Measurements from ENCODE around the gene TRRAP. TPM values are rescaled to one million over a fixed set of nuclear protein-coding genes. Genes with fewer than 3 reads are reported as not detected.

Gene TRRAP
- total RNA-seq, 4 donors from 2014 or later = 34.3 to 52.5 (median 39.5) TPM

DNA sequence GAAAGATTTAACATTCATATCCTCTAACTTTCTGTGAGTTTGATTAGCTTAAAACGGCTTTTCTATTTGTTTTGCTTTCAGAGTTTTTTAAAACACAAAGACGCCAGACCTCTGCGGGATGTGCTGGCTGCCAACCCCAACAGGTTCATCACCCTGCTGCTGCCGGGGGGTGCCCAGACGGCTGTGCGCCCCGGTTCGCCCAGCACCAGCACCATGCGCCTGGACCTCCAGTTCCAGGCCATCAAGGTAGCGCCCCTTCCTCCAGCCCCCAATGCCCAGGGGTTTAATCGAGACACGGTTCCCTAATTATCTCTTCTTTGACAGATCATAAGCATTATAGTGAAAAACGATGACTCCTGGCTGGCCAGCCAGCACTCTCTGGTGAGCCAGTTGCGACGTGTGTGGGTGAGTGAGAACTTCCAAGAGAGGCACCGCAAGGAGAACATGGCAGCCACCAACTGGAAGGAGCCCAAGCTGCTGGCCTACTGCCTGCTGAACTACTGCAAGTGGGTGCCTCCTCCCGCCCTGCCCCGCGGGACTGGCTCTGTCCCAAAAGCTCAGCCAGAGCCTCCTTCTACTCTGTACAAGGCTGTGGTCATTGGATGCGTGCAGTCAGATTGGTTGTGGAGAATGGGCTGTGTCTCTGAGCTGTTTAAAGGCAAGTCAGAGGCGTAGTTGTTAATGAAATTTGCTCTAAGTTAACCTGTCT lies 71.2 kb downstream of the TRRAP start:
- WGBS, 2 donors = 91 to 98% methylated on average over 21 of the region's 21 CpGs
- Histone ChIP-seq H3K27ac (no peak overlapping the region), H3K4me1 (no peaks in the 10 kb centered on the region), H3K27me3 (no peaks in the 10 kb centered on the region), H3K9me3 (no peaks in the 10 kb centered on the region), H3K36me3 (peaks cover 0 to 98% (median 37%) of the 10 kb centered on the region in 3 donors), H3K4me3 (no peak overlapping the region)
- no peak for DNase-seq (ENCODE audit: low spot score in 2 of 2)
- TF ChIP-seq, protein P1, sequence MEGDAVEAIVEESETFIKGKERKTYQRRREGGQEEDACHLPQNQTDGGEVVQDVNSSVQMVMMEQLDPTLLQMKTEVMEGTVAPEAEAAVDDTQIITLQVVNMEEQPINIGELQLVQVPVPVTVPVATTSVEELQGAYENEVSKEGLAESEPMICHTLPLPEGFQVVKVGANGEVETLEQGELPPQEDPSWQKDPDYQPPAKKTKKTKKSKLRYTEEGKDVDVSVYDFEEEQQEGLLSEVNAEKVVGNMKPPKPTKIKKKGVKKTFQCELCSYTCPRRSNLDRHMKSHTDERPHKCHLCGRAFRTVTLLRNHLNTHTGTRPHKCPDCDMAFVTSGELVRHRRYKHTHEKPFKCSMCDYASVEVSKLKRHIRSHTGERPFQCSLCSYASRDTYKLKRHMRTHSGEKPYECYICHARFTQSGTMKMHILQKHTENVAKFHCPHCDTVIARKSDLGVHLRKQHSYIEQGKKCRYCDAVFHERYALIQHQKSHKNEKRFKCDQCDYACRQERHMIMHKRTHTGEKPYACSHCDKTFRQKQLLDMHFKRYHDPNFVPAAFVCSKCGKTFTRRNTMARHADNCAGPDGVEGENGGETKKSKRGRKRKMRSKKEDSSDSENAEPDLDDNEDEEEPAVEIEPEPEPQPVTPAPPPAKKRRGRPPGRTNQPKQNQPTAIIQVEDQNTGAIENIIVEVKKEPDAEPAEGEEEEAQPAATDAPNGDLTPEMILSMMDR (IDR thresholded peaks at IDR 0.05) = no peak
- TF ChIP-seq EP300 (IDR thresholded peaks at IDR 0.05) = no peak
- no peak for TF ChIP-seq POLR2A (IDR thresholded peaks at IDR 0.05)

DNA sequence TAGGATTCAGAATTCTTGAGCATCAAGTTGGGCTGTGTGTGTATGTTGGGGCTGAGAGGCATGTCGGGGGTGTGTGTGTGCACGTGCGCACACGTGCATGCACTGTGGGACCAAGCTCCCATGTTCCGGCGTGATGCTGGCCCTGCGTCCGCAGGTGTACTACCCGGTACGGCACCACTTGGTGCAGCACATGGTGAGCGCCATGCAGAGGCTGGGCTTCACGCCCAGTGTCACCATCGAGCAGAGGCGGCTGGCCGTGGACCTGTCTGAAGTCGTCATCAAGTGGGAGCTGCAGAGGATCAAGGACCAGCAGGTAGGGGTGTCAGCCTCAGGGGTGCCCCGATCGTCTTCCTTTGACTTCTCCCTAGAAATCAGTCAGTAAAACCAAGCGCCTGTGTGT lies 77.7 kb downstream of the TRRAP start:
- DNase-seq (ENCODE audit: low spot score in 2 of 2) = no peak
- no peak overlapping the region for H3K4me3 ChIP-seq
- H3K9me3 ChIP-seq = no peaks in the 10 kb centered on the region
- peaks cover 8 to 92% (median 41%) of the 10 kb centered on the region in 3 donors for H3K36me3 ChIP-seq
- TF ChIP-seq EP300 (IDR thresholded peaks at IDR 0.05) = no peak
- TF ChIP-seq POLR2A (IDR thresholded peaks at IDR 0.05) = no peak
- TF ChIP-seq, protein P1 (IDR thresholded peaks at IDR 0.05) = no peak
- no peaks in the 10 kb centered on the region for H3K27me3 ChIP-seq
- no peaks in the 10 kb centered on the region for H3K4me1 ChIP-seq
- WGBS, 2 donors = 92 to 96% methylated on average over 15 to 19 of the region's 19 CpGs
- no peak overlapping the region for H3K27ac ChIP-seq

DNA sequence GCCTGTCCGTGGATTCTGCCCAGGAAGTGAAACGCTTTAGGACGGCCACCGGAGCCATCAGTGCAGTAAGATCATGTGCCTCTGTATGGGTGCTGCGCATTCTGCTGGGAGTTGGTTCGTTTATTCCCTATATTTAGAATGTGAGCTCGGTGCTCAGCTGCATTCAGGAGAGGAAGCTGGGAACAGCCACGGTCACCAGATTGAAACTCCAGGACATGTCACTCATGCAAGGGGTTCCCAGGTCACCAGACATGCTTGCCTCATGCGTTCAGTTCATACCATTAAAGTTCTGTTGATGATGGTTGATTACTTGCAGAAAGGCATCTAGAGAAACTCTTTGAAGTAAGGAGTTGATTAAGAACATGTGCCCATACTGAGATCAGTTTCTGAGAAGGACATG lies 78.1 kb downstream of the TRRAP start:
- Histone ChIP-seq H3K9me3 (no peaks in the 10 kb centered on the region), H3K4me3 (no peak overlapping the region), H3K4me1 (no peaks in the 10 kb centered on the region), H3K36me3 (peaks cover 8 to 92% (median 42%) of the 10 kb centered on the region in 3 donors), H3K27me3 (no peaks in the 10 kb centered on the region), H3K27ac (no peak overlapping the region)
- 84 to 89% methylated on average over 9 of the region's 9 CpGs for WGBS, 2 donors
- DNase-seq (ENCODE audit: low spot score in 2 of 2) = no peak
- TF ChIP-seq POLR2A (IDR thresholded peaks at IDR 0.05) (no peak), EP300 (IDR thresholded peaks at IDR 0.05) (no peak)
- TF ChIP-seq, protein P1 (IDR thresholded peaks at IDR 0.05) = no peak

DNA sequence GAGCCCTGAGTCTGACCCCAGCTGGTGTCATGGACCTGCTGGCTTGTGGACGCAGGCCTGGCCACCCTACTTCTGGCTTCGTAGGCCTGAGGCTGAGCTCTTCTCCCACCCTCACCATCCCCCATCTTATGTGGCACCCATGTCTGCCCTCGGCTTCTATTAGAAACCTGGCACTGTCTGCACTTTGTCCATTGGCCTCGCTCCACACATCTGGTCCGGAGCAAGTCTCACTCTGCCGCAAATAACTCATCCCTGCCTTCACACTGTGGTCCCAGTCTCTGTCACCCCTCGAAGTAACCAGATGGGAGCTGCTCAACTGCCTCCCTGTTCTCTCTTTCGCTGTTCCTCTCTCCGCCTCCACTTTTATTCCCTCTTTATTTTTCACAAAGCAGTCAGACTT lies 78.6 kb downstream of the TRRAP start:
- no peak for DNase-seq (ENCODE audit: low spot score in 2 of 2)
- Histone ChIP-seq H3K36me3 (peaks cover 8 to 92% (median 46%) of the 10 kb centered on the region in 3 donors), H3K4me1 (no peaks in the 10 kb centered on the region), H3K27me3 (no peaks in the 10 kb centered on the region), H3K27ac (no peak overlapping the region), H3K4me3 (no peak overlapping the region), H3K9me3 (no peaks in the 10 kb centered on the region)
- WGBS, 2 donors = 88 to 89% methylated on average over 9 of the region's 9 CpGs
- TF ChIP-seq, protein P1 (IDR thresholded peaks at IDR 0.05) = no peak

DNA sequence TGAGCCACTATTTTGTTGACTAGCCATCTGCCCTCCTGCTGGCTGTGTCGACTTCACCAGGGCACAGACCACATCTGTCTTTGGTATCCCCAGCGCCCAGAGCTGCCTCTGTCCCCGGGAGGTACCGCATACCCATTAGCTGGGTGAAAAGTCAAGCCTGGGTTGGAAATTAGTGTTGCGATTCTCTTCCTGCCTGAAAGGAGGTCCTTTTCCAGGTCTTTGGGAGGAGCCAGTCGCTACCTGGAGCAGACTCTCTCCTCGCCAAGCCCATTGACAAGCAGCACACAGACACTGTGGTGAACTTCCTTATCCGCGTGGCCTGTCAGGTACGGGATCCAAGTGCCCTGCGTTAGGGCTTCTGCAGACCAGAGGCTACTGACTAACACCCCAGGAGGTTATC lies 79.4 kb downstream of the TRRAP start:
- Histone ChIP-seq H3K4me1 (no peaks in the 10 kb centered on the region), H3K27me3 (no peaks in the 10 kb centered on the region), H3K4me3 (no peak overlapping the region), H3K27ac (no peak overlapping the region), H3K36me3 (peaks cover 8 to 92% (median 55%) of the 10 kb centered on the region in 3 donors), H3K9me3 (no peaks in the 10 kb centered on the region)
- TF ChIP-seq EP300 (IDR thresholded peaks at IDR 0.05) (no peak), POLR2A (IDR thresholded peaks at IDR 0.05) (no peak)
- TF ChIP-seq, protein P1 (IDR thresholded peaks at IDR 0.05) = no peak
- WGBS, 2 donors = 93 to 96% methylated on average over 11 of the region's 11 CpGs
- DNase-seq (ENCODE audit: low spot score in 2 of 2) = no peak
